Caco-2 (cell line): ENCODE results near the gene SRGAP1. TPM values are rescaled to one million over a fixed set of nuclear protein-coding genes. Genes with fewer than 3 reads are reported as not detected.

Experiments used
- BruUV-seq: library from RNA; stranded (reverse); fragments of 400-500 nt; replicated peaks from 2 replicates; lab custom pipeline; 2021; lab: Mats Ljungman, UMichigan
- CTCF ChIA-PET: fragments of 300-600 bp; sonication (Branson Sonifier 250); formaldehyde crosslinking; loops from one replicate; lab custom pipeline; 2022; ENCODE audit warnings: antibody characterized with exemption; lab: Charles Lee
- POLR2A ChIA-PET: fragments of 300-600 bp; sonication (Branson Sonifier 250); formaldehyde crosslinking; loops from one replicate; lab custom pipeline; 2022; ENCODE audit warnings: antibody characterized with exemption; lab: Charles Lee
- DNase-seq, 2 experiments: peaks; one replicate each; pipeline versions ENCODE4 v3.0.0 to v3.0.0-alpha.2; 2020 to 2022
- H3K27me3 ChIP-seq: replicated peaks from 2 replicates; pipeline ENCODE4 v1.6.0; 2011; ENCODE audit warnings: low read length; ENCODE audit not compliant: control insufficient read depth, insufficient read depth
- H3K36me3 ChIP-seq: 2 replicates; pipeline ENCODE4 v1.5.1; 2011; ENCODE audit warnings: low read length; ENCODE audit not compliant: control insufficient read depth, insufficient read depth
- H3K4me1 ChIP-seq: fragments of 250-450 bp; sonication (Bioruptor Pico); 2 replicates; pipeline ENCODE4 v1.5.1; 2020; ENCODE audit warnings: mild to moderate bottlenecking
- H3K4me3 ChIP-seq: 2 replicates; pipeline ENCODE4 v1.5.1; 2011; ENCODE audit warnings: low read depth, mild to moderate bottlenecking, control low read depth, low read length
- H3K9me3 ChIP-seq: fragments of 250-450 bp; sonication (Bioruptor Pico); 2 replicates; pipeline ENCODE4 v1.5.1; 2020; ENCODE audit warnings: mild to moderate bottlenecking, moderate library complexity
- H3K27ac Mint-ChIP-seq: one replicate; pipeline ENCODE4 v1.8.0; 2022; ENCODE audit warnings: mixed read lengths; ENCODE audit not compliant: unreplicated experiment
- H3K27me3 Mint-ChIP-seq: one replicate; pipeline ENCODE4 v1.8.0; 2022; ENCODE audit warnings: mixed read lengths; ENCODE audit not compliant: insufficient read depth, unreplicated experiment
- H3K36me3 Mint-ChIP-seq: one replicate; pipeline ENCODE4 v1.8.0; 2022; ENCODE audit warnings: mild to moderate bottlenecking, mixed read lengths; ENCODE audit not compliant: insufficient read depth, unreplicated experiment
- H3K4me1 Mint-ChIP-seq: one replicate; pipeline ENCODE4 v1.8.0; 2022; ENCODE audit warnings: low read depth, mixed read lengths; ENCODE audit not compliant: unreplicated experiment
- H3K4me3 Mint-ChIP-seq: one replicate; pipeline ENCODE4 v1.8.0; 2022; ENCODE audit warnings: mild to moderate bottlenecking, moderate library complexity, mixed read lengths; ENCODE audit not compliant: unreplicated experiment
- H3K9me3 Mint-ChIP-seq: one replicate; pipeline ENCODE4 v1.8.0; 2022; ENCODE audit warnings: mixed read lengths; ENCODE audit not compliant: unreplicated experiment
- intact Hi-C: fragments of 100-400 bp; cut with micrococcal nuclease; formaldehyde crosslinking; loops from one replicate; pipeline ENCODE4 v1.10.0; 2022; ENCODE audit not compliant: unreplicated experiment
- total RNA-seq: library from RNA; stranded (reverse); gene quantifications from 2 replicates; pipeline ENCODE4 v1.2.3, GENCODE V29; 2022
- TF ChIP-seq, protein P1 (sequence below), 2 experiments: fragments of 200-600 bp in 1 of 2; IDR thresholded peaks; 1 replicate in 1 of 2; 2 replicates in 1 of 2; pipeline versions ENCODE4 v1.5.1 to v1.8.0; 2011 to 2022; ENCODE audit warnings: antibody characterized with exemption in 1 of 2, control low read depth in 1 of 2, inconsistent platforms in 1 of 2, low read depth in 1 of 2, low read length in 1 of 2, mild to moderate bottlenecking in 1 of 2, moderate library complexity in 1 of 2; ENCODE audit not compliant: insufficient read depth in 1 of 2, severe bottlenecking in 1 of 2, unreplicated experiment in 1 of 2

Gene SRGAP1
- total RNA-seq, 1 experiment from 2014 or later = 22.1 TPM

DNA sequence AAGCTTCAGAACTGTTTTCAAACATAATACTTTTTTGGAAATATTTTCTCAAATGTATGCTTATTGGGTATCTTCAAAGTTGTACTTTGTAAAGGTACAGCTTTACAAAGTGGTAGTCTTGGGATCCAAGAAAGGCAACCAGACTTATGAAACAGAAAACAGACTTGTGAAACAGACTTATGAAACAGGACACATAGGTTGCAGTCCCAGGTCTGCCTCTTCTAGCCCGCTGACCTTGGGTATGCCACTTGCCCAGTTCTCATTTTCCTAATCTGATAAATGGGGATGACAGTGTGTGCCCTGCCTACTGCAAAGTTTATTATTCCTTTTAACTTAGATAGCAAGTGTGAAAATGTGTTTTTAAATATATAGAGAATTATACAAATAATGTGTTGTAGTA, 263.3 kb downstream of the SRGAP1 start:
- Mint-ChIP-seq H3K27ac (no peak overlapping the region), H3K36me3 (peaks cover 11% of the 10 kb centered on the region), H3K27me3 (no peaks in the 10 kb centered on the region), H3K4me3 (no peak overlapping the region), H3K9me3 (peaks cover 6% of the 10 kb centered on the region), H3K4me1 (peaks cover 14% of the 10 kb centered on the region)
- Histone ChIP-seq H3K9me3 (no peaks in the 10 kb centered on the region), H3K4me3 (no peak overlapping the region), H3K36me3 (no peaks in the 10 kb centered on the region), H3K27me3 (no peaks in the 10 kb centered on the region), H3K4me1 (peaks cover 14% of the 10 kb centered on the region)
- BruUV-seq = no TSS peak
- ChIA-PET CTCF (no interaction called here), POLR2A (no interaction called here)
- intact Hi-C loops = no loop called here
- no peak for DNase-seq
- TF ChIP-seq, protein P1, sequence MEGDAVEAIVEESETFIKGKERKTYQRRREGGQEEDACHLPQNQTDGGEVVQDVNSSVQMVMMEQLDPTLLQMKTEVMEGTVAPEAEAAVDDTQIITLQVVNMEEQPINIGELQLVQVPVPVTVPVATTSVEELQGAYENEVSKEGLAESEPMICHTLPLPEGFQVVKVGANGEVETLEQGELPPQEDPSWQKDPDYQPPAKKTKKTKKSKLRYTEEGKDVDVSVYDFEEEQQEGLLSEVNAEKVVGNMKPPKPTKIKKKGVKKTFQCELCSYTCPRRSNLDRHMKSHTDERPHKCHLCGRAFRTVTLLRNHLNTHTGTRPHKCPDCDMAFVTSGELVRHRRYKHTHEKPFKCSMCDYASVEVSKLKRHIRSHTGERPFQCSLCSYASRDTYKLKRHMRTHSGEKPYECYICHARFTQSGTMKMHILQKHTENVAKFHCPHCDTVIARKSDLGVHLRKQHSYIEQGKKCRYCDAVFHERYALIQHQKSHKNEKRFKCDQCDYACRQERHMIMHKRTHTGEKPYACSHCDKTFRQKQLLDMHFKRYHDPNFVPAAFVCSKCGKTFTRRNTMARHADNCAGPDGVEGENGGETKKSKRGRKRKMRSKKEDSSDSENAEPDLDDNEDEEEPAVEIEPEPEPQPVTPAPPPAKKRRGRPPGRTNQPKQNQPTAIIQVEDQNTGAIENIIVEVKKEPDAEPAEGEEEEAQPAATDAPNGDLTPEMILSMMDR (IDR thresholded peaks at IDR 0.05; ENCODE audit: insufficient read depth in 1 of 2, low read depth in 1 of 2, low read length in 1 of 2, severe bottlenecking in 1 of 2, unreplicated experiment in 1 of 2) = no peak

DNA sequence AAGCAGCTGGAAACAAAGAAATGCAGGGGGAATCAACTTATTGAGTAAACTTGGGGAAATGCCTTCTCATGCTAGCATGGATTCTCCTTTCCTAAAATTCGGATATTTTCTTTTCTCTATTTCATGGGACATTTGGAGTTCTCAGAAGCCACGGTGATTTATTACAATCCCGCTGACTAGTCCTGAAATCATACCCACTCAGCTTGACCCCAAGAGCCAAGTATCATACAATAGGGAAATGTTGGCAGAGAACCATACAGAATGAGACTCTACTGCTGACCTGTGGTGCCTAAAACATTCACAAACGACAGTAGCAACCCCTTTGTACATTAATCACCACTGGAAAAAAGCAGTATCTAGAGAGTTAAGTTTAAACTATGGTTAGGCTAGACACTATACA, 265.2 kb downstream of the SRGAP1 start:
- TF ChIP-seq, protein P1 (IDR thresholded peaks at IDR 0.05; ENCODE audit: insufficient read depth in 1 of 2, low read depth in 1 of 2, low read length in 1 of 2, severe bottlenecking in 1 of 2, unreplicated experiment in 1 of 2) = no peak
- H3K9me3 Mint-ChIP-seq = peaks cover 10% of the 10 kb centered on the region
- ChIA-PET POLR2A (no interaction called here), CTCF (no interaction called here)
- DNase-seq = no peak
- H3K27ac Mint-ChIP-seq = no peak overlapping the region
- Histone ChIP-seq H3K9me3 (no peaks in the 10 kb centered on the region), H3K36me3 (no peaks in the 10 kb centered on the region), H3K4me3 (no peak overlapping the region), H3K27me3 (no peaks in the 10 kb centered on the region), H3K4me1 (peaks cover 14% of the 10 kb centered on the region)
- no peaks in the 10 kb centered on the region for H3K27me3 Mint-ChIP-seq
- no peak overlapping the region for H3K4me3 Mint-ChIP-seq
- H3K4me1 Mint-ChIP-seq = peaks cover 14% of the 10 kb centered on the region
- intact Hi-C loops = no loop called here
- H3K36me3 Mint-ChIP-seq = peaks cover 19% of the 10 kb centered on the region
- no TSS peak for BruUV-seq

DNA sequence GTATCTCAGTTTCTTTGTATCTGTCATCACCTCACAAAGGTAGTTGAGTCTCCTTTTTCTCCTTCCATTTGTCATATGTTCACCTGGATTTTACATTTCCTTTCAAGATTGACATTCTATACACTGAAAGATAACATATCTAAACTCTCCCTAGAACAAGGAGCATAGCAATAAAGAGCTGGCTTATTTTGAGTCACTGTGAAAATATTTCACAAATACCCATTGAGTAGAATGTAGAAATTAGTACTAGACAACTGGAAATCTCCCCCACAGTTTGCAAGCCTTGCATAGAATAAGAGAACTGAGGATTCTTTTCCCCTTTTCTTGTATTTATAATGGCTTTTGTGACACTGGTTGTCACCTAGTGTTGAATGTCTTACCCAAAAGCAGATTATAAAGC, 266.4 kb downstream of the SRGAP1 start:
- H3K36me3 Mint-ChIP-seq = peaks cover 21% of the 10 kb centered on the region
- H3K27me3 Mint-ChIP-seq = no peaks in the 10 kb centered on the region
- ChIA-PET CTCF (no interaction called here), POLR2A (no interaction called here)
- Histone ChIP-seq H3K4me1 (peaks cover 14% of the 10 kb centered on the region), H3K27me3 (no peaks in the 10 kb centered on the region), H3K9me3 (no peaks in the 10 kb centered on the region), H3K36me3 (no peaks in the 10 kb centered on the region), H3K4me3 (no peak overlapping the region)
- no peak overlapping the region for H3K4me3 Mint-ChIP-seq
- no peak for DNase-seq
- H3K4me1 Mint-ChIP-seq = peaks cover 14% of the 10 kb centered on the region
- TF ChIP-seq, protein P1 (IDR thresholded peaks at IDR 0.05; ENCODE audit: insufficient read depth in 1 of 2, low read depth in 1 of 2, low read length in 1 of 2, severe bottlenecking in 1 of 2, unreplicated experiment in 1 of 2) = no peak
- BruUV-seq = no TSS peak
- H3K9me3 Mint-ChIP-seq = peaks cover 10% of the 10 kb centered on the region
- intact Hi-C loops = no loop called here
- H3K27ac Mint-ChIP-seq = no peak overlapping the region
